ENCODE data around the gene CCNJL. TPM values are rescaled to one million over a fixed set of nuclear protein-coding genes. Genes with fewer than 3 reads are reported as not detected.

CCNJL gene
- total RNA-seq, 1 donor from 2014 or later: 15.7 TPM

- Histone ChIP-seq H3K27me3 (ENCODE audit: insufficient read depth, low read length) (no peaks in the 10 kb centered on the region), H3K9ac (ENCODE audit: low read length) (no peak overlapping the region), H3K79me2 (ENCODE audit: insufficient read depth, low read length) (no peaks in the 10 kb centered on the region), H3K4me1 (ENCODE audit: insufficient read depth, low read length) (no peaks in the 10 kb centered on the region), H3K9me3 (ENCODE audit: insufficient read depth, low read depth, low read length) (no peaks in the 10 kb centered on the region), H2AFZ (ENCODE audit: low read depth, low read length) (peak overlapping the region; percentile 47), H3K27ac (ENCODE audit: low read depth, low read length) (no peak overlapping the region), H4K20me1 (ENCODE audit: insufficient read depth, low read length) (no peaks in the 10 kb centered on the region), H3K4me3 (ENCODE audit: insufficient read depth, low read depth, low read length) (no peak overlapping the region), H3K4me2 (ENCODE audit: low read length) (no peak overlapping the region), H3K36me3 (ENCODE audit: insufficient read depth, low read length) (no peaks in the 10 kb centered on the region)
- DNase-seq (ENCODE audit: low read depth) (no peak), FAIRE-seq (no peak)
- H3K4me1 Mint-ChIP-seq (ENCODE audit: low read depth, unreplicated experiment): peaks cover 5% of the 10 kb centered on the region
- no peak for TF ChIP-seq EZH2 (IDR thresholded peaks at IDR 0.05; ENCODE audit: insufficient read depth, low read length)
- H3K36me3 Mint-ChIP-seq (ENCODE audit: low read depth, unreplicated experiment): no peaks in the 10 kb centered on the region
- peaks cover 19% of the 10 kb centered on the region for H3K27me3 Mint-ChIP-seq (ENCODE audit: low read depth, unreplicated experiment)
- no peak overlapping the region for H3K4me3 Mint-ChIP-seq (ENCODE audit: unreplicated experiment)
- H3K9me3 Mint-ChIP-seq (ENCODE audit: unreplicated experiment): no peaks in the 10 kb centered on the region
- no peak overlapping the region for H3K27ac Mint-ChIP-seq (ENCODE audit: unreplicated experiment)
These were observed 45.6 kb upstream of the CCNJL start for GRCh38 chr5:160357861-160358411.

DNA sequence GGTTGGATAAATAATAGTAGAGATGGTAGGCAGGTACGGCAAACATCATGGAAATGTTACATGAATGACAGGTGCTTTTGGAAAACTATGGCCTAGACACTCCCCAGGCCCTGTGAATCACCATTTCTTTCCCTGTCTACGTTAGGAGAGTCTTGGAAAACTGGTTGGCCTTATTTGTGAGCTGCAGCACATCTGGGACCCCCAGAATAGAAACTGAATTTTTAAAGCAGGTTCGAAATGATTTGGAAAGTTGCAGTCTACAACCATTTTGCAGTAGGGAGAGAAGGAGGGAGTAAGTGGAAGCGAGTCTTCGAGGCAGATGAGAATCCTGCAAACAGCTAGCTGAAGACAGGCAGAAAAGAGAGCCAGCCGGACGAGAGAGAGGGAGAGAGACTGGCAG is 45.0 kb upstream of the CCNJL start:
- H3K36me3 ChIP-seq (ENCODE audit: insufficient read depth, low read length): no peaks in the 10 kb centered on the region
- no peaks in the 10 kb centered on the region for H3K79me2 ChIP-seq (ENCODE audit: insufficient read depth, low read length)
- Mint-ChIP-seq H3K9me3 (ENCODE audit: unreplicated experiment) (no peaks in the 10 kb centered on the region), H3K36me3 (ENCODE audit: low read depth, unreplicated experiment) (no peaks in the 10 kb centered on the region), H3K27me3 (ENCODE audit: low read depth, unreplicated experiment) (peaks cover 19% of the 10 kb centered on the region), H3K4me3 (ENCODE audit: unreplicated experiment) (no peak overlapping the region), H3K4me1 (ENCODE audit: low read depth, unreplicated experiment) (peaks cover 5% of the 10 kb centered on the region), H3K27ac (ENCODE audit: unreplicated experiment) (no peak overlapping the region)
- no peaks in the 10 kb centered on the region for H3K27me3 ChIP-seq (ENCODE audit: insufficient read depth, low read length)
- FAIRE-seq (no peak), DNase-seq (ENCODE audit: low read depth) (no peak)
- no peak overlapping the region for H3K4me3 ChIP-seq (ENCODE audit: insufficient read depth, low read depth, low read length)
- no peaks in the 10 kb centered on the region for H3K4me1 ChIP-seq (ENCODE audit: insufficient read depth, low read length)
- peak overlapping the region; percentile 47 for H2AFZ ChIP-seq (ENCODE audit: low read depth, low read length)
- TF ChIP-seq, protein P1, sequence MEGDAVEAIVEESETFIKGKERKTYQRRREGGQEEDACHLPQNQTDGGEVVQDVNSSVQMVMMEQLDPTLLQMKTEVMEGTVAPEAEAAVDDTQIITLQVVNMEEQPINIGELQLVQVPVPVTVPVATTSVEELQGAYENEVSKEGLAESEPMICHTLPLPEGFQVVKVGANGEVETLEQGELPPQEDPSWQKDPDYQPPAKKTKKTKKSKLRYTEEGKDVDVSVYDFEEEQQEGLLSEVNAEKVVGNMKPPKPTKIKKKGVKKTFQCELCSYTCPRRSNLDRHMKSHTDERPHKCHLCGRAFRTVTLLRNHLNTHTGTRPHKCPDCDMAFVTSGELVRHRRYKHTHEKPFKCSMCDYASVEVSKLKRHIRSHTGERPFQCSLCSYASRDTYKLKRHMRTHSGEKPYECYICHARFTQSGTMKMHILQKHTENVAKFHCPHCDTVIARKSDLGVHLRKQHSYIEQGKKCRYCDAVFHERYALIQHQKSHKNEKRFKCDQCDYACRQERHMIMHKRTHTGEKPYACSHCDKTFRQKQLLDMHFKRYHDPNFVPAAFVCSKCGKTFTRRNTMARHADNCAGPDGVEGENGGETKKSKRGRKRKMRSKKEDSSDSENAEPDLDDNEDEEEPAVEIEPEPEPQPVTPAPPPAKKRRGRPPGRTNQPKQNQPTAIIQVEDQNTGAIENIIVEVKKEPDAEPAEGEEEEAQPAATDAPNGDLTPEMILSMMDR (IDR thresholded peaks at IDR 0.05; ENCODE audit: insufficient read depth, low read depth, low read length): no peak
- no peak for TF ChIP-seq EZH2 (IDR thresholded peaks at IDR 0.05; ENCODE audit: insufficient read depth, low read length)
- H3K9me3 ChIP-seq (ENCODE audit: insufficient read depth, low read depth, low read length): no peaks in the 10 kb centered on the region
- H4K20me1 ChIP-seq (ENCODE audit: insufficient read depth, low read length): no peaks in the 10 kb centered on the region
- H3K27ac ChIP-seq (ENCODE audit: low read depth, low read length): no peak overlapping the region
- no peak overlapping the region for H3K9ac ChIP-seq (ENCODE audit: low read length)
- no peak overlapping the region for H3K4me2 ChIP-seq (ENCODE audit: low read length)

GRCh38 chr5:160356550-160357347 is 44.4 kb upstream of the CCNJL start:
- no peak overlapping the region for H3K9ac ChIP-seq (ENCODE audit: low read length)
- H3K4me1 ChIP-seq (ENCODE audit: insufficient read depth, low read length): no peaks in the 10 kb centered on the region
- H3K4me3 Mint-ChIP-seq (ENCODE audit: unreplicated experiment): no peak overlapping the region
- no peaks in the 10 kb centered on the region for H3K9me3 Mint-ChIP-seq (ENCODE audit: unreplicated experiment)
- TF ChIP-seq, protein P1 (IDR thresholded peaks at IDR 0.05; ENCODE audit: insufficient read depth, low read depth, low read length): no peak
- no peak for TF ChIP-seq EZH2 (IDR thresholded peaks at IDR 0.05; ENCODE audit: insufficient read depth, low read length)
- no peaks in the 10 kb centered on the region for H3K79me2 ChIP-seq (ENCODE audit: insufficient read depth, low read length)
- peaks cover 5% of the 10 kb centered on the region for H3K4me1 Mint-ChIP-seq (ENCODE audit: low read depth, unreplicated experiment)
- no peaks in the 10 kb centered on the region for H3K9me3 ChIP-seq (ENCODE audit: insufficient read depth, low read depth, low read length)
- H3K4me3 ChIP-seq (ENCODE audit: insufficient read depth, low read depth, low read length): no peak overlapping the region
- H3K27me3 Mint-ChIP-seq (ENCODE audit: low read depth, unreplicated experiment): peaks cover 19% of the 10 kb centered on the region
- no peaks in the 10 kb centered on the region for H3K27me3 ChIP-seq (ENCODE audit: insufficient read depth, low read length)
- H3K27ac ChIP-seq (ENCODE audit: low read depth, low read length): no peak overlapping the region
- FAIRE-seq (no peak), DNase-seq (ENCODE audit: low read depth) (no peak)
- H3K36me3 Mint-ChIP-seq (ENCODE audit: low read depth, unreplicated experiment): no peaks in the 10 kb centered on the region
- no peaks in the 10 kb centered on the region for H3K36me3 ChIP-seq (ENCODE audit: insufficient read depth, low read length)
- no peak overlapping the region for H3K27ac Mint-ChIP-seq (ENCODE audit: unreplicated experiment)
- no peak overlapping the region for H3K4me2 ChIP-seq (ENCODE audit: low read length)
- H4K20me1 ChIP-seq (ENCODE audit: insufficient read depth, low read length): no peaks in the 10 kb centered on the region
- H2AFZ ChIP-seq (ENCODE audit: low read depth, low read length): no peak overlapping the region
